ENCODE data around the gene PSAPL1.

The PSAPL1 gene

GRCh38 chr4:7393601-7394575, 40.8 kb downstream of the PSAPL1 start:
- DNase-seq = no peak

GRCh38 chr4:7392438-7393421, 42.0 kb downstream of the PSAPL1 start:
- no peak for DNase-seq

GRCh38 chr4:7391637-7392437, 42.9 kb downstream of the PSAPL1 start:
- DNase-seq = no peak

DNA sequence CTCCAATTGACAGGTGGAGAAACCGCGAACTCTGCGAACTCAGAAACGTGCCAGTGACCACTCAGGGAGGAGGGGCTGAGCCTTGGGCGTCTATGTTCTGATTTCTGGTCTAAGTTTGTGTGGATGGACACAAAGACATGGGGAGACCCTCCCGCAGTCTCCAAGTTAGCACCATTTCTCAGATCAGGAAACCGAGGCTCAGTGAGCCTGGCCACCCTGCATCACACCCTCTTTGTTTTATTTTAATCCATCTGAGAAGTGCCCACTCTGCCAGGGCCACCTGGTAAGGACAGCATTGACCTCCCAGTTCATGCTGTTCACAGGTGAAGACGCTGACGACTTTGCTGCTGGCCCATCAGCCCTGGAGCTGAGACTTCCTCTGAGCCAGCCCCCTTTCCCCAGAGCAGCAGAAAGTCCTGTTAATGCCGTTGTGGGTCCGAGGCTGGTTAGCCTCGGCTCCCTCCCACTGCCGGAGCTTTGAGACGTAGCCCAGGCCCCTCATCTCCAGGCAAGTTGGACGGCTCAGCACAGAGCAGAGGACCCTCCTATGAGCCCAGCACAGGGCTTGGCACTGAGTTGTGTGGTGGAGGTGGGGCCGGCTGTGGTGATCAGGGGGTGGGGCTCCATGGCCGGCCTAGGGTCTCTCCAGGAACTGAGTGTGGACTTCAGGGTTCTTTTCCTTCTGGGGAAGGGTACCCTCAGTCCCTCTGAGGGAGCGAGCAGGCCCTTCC, 43.7 kb downstream of the PSAPL1 start:
- no peak for DNase-seq

DNA sequence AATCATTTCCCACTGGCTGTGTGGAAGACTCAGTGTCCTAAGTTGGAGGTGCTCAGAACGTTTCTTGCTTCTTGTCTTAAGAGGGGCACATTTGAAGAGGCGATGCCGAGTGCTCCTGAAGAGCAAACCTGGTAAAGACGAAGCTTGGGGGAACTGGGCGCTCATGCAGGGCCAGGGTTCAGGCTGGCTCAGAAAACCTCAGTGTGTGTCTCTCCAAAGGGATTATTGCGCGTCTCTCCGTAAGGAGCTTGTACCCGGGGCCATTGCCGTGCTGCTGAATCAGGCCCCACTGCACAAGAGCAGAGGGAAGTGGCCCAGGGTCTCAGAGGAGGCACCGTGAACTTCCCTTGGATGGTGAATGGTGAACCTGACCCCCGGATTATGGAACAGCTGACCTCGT, 44.4 kb downstream of the PSAPL1 start:
- no peak for DNase-seq

- DNase-seq = no peak
These were observed 45.0 kb downstream of the PSAPL1 start for GRCh38 chr4:7389719-7390118.

GRCh38 chr4:7389101-7389701, 45.5 kb downstream of the PSAPL1 start:
- no peak for DNase-seq

- DNase-seq = no peak
These were observed 46.1 kb downstream of the PSAPL1 start for GRCh38 chr4:7388627-7389026.

GRCh38 chr4:7387925-7388324, 46.8 kb downstream of the PSAPL1 start:
- no peak for DNase-seq

DNA sequence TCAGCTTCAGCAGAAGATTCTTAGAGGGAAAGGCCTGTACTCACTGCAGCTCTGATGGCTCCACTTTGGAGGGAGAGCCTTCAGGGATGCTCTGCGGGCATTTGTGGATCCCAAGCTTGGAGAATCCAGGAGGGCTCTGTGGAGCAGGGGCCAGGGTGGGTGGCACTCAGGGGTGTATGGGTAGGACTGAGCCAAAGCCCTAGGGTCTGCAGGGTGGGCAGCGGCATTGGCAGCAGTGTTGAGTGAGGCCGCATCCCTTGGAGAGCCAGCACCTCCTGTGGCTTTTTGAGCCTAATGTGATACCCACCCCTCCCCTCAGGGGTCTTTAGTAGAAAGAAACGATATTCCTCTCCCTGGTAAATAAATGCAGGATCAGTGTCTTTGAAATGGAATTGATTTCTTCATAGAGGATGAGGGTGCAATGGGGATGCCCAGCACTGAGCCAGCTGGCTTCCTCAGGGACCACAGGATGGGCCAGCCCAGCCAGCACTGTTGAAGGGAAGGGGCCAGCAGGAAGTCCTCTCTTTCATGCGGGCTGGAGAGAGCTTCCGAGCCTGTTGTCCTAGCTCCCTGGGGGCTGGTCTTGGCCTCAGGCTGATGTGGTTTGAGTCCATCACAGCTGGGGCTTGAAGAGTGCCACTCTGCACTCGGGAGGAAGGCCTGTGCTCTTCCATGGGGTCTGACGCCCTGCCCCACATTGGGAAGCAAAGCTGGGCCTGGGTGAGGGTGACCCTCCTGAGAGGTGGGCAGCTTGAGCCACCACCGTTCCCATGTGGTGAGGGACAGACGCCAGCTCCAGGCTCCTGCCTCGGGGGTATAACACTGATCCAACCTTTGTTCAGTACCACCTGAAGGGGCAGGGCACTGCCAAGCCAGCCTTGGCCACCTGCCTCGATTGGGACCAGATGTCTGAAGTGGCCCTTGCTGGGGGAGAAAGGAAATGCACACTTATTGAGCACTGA, 49.5 kb downstream of the PSAPL1 start:
- no peak for DNase-seq

GRCh38 chr4:7384003-7384928, 50.5 kb downstream of the PSAPL1 start:
- no peak for DNase-seq

- DNase-seq = no peak
These were observed 51.5 kb downstream of the PSAPL1 start for GRCh38 chr4:7383266-7383665.

DNA sequence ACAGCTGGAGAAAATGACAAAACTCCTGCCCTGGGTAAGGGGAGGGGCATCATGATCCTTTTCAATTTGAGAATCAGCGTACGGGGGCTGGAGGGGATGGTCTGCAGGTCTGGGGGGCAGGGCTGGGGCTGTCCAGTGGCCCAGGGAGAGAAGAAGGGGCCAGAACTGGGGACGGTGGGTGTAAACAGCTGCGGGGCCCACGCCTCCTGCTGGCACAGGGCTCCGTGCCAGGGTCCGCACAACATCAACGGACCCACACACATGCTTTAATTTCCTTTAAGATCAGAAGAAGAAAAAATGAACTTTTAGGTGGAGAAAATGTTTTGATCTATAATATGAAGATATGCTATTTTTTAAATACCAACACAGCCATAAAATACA, 52.1 kb downstream of the PSAPL1 start:
- no peak for DNase-seq

DNA sequence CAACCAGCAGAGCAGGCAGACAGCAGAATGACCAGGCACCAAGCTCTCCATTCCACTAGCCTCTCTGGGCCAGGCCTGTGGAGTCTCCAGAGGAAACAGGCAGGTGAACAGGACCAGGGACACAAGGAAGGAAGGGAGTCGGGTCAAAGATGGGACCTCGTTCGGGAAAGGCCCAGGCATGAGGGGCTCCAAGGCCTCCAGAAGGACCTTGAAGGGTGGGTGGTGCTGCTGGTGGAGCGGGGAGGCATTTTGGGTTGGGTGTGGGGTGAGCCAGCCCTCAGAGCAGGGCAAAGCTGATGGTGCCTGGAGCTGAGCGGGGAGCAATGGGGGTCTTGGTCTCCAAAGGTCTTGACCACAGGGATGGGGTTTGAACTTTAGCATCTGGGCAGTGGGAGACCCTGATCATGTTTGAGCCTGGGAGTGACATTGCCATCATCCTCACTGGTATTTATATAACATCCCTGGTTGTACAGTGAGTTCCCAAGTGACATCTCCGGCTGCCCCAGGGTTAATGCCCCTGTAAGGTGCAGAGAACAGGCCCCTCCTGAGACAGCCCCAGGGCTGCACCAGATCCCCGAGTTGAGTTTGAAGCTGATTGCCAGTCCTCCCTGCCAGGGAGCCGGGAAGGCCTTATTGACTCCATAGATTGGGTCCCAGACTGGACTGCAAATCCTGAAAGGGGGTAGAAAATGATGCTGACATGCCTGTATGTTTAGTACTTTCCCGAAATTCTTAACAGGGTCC, 52.7 kb downstream of the PSAPL1 start:
- DNase-seq = no peak

DNA sequence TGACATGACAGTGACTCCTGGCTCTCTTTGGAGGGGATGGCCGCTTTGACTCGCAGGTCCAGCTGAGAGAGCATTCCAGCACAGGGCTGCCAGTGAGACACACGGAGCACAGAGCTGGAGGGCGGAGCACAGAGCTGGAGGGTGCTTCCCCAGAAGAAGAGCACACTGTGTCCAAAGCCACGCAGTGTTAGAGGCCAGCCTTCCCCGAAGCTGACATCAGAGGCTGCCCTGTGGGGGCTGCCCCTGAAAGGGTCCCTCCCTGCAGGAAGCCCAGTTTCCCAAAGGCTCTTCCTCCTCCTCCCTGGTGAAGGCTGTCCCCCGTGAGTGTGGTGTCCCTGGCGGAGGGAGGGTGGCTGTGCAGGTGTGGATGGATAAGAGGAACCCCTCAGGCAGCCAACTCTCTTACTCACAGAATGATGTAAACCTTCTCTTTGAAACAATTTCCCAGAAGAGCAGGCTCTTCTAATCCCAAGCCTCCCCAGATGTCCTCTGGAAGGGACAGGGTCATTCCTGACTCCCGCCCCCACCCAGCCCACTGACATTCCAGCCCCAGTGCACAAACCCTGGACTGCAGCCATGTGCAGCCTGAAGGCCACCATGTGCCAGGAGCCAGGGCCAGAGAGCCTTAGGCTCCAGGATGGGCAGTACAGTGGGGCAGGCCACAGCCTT, 53.4 kb downstream of the PSAPL1 start:
- DNase-seq = no peak

Measured in NCI-H1436 treated with DMSO at 0.1 percent for 48 hours (cell line).